H1 (cell line): ENCODE measurements around the gene LBR.

Experiments
- CHD1 ChIP-seq: IDR thresholded peaks from 2 replicates; pipeline ENCODE4 v1.6.1; 2012; ENCODE audit warnings: low read depth, low read length, improper control_type of control experiment
- CHD2 ChIP-seq: IDR thresholded peaks from 2 replicates; pipeline ENCODE4 v1.6.1; 2012; ENCODE audit warnings: low read length, improper control_type of control experiment
- EP300 ChIP-seq, 2 experiments: IDR thresholded peaks; 1 replicate in 1 of 2; 2 replicates in 1 of 2; pipeline ENCODE4 v1.6.1; 2011 to 2012; ENCODE audit warnings: low read depth in 2 of 2, low read length in 2 of 2, mild to moderate bottlenecking in 2 of 2, borderline replicate concordance in 1 of 2, inconsistent platforms in 1 of 2, moderate library complexity in 1 of 2
- HDAC2 ChIP-seq, 2 experiments: fragments of 300-600 bp in 1 of 2; sonication (generic) in 1 of 2; IDR thresholded peaks; 2 replicates each; pipeline ENCODE4 v1.6.1; 2011 to 2012; ENCODE audit warnings: low read depth in 2 of 2, low read length in 2 of 2, mild to moderate bottlenecking in 2 of 2, moderate library complexity in 2 of 2, borderline replicate concordance in 1 of 2, inconsistent platforms in 1 of 2
- NRF1 ChIP-seq: IDR thresholded peaks from 2 replicates; pipeline ENCODE4 v1.6.1; 2011; ENCODE audit warnings: mild to moderate bottlenecking, low read depth, low read length, improper control_type of control experiment
- POLR2A ChIP-seq, 2 experiments: IDR thresholded peaks; 1 replicate in 1 of 2; 2 replicates in 1 of 2; pipeline ENCODE4 v1.6.1; 2011; ENCODE audit warnings: low read depth in 2 of 2, low read length in 2 of 2, mild to moderate bottlenecking in 2 of 2; ENCODE audit errors: control extremely low read depth in 1 of 2
- RFX5 ChIP-seq: IDR thresholded peaks from 2 replicates; pipeline ENCODE4 v1.6.1; 2011; ENCODE audit warnings: low read depth, low read length, improper control_type of control experiment, borderline replicate concordance
- SIN3A ChIP-seq, 2 experiments: IDR thresholded peaks in 1 of 2; conservative IDR thresholded peaks in 1 of 2; 2 replicates each; pipeline ENCODE4 v1.6.1; 2011 to 2012; ENCODE audit warnings: low read length in 2 of 2, improper control_type of control experiment in 1 of 2, low read depth in 1 of 2, mild to moderate bottlenecking in 1 of 2
- SIX5 ChIP-seq: IDR thresholded peaks from 2 replicates; pipeline ENCODE4 v1.6.1; 2011; ENCODE audit warnings: mild to moderate bottlenecking, low read depth, low read length
- TEAD4 ChIP-seq: IDR thresholded peaks from 2 replicates; pipeline ENCODE4 v1.6.1; 2012; ENCODE audit warnings: low read depth, low read length, inconsistent platforms, mixed read lengths
- TF ChIP-seq, protein P1 (sequence below), 3 experiments: IDR thresholded peaks; 1 replicate in 2 of 3; 2 replicates in 1 of 3; pipeline versions ENCODE4 v1.5.1 to v1.6.1; 2011; ENCODE audit warnings: low read length in 3 of 3, mild to moderate bottlenecking in 3 of 3, inconsistent platforms in 2 of 3, low read depth in 1 of 3, moderate library complexity in 1 of 3; ENCODE audit not compliant: insufficient read depth in 1 of 3; ENCODE audit errors: control extremely low read depth in 1 of 3

DNA sequence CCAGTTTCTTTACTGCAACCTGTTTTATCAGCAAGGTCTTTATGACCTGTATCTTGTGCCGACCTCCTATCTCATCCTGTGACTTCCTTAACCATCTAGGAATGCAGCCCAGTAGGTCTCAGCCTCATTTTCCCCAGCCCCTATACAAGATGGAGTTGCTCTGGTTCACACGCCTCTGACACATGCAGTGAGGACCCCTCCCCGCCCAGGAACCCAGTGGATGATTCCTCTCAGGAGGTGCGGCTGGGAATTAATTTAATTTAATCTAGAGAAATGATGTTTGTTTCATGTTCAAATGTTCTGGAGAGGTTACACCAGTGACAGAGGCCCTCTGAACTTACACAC is 39.0 kb upstream of the LBR start:
- TF ChIP-seq EP300 (IDR thresholded peaks at IDR 0.05; ENCODE audit: borderline replicate concordance in 1 of 2, low read depth in 2 of 2, low read length in 2 of 2) (no peak), SIN3A (conservative IDR thresholded peaks at IDR 0.05 in 1 of 2, IDR thresholded peaks at IDR 0.05 in 1 of 2; ENCODE audit: low read depth in 1 of 2, low read length in 2 of 2) (no peak), CHD2 (no peak), TEAD4 (no peak), RFX5 (no peak), NRF1 (no peak), POLR2A (IDR thresholded peaks at IDR 0.05; ENCODE audit: control extremely low read depth in 1 of 2, low read depth in 2 of 2, low read length in 2 of 2) (no peak), HDAC2 (IDR thresholded peaks at IDR 0.05; ENCODE audit: borderline replicate concordance in 1 of 2, low read depth in 2 of 2, low read length in 2 of 2) (no peak), CHD1 (no peak), SIX5 (no peak)
- TF ChIP-seq, protein P1, sequence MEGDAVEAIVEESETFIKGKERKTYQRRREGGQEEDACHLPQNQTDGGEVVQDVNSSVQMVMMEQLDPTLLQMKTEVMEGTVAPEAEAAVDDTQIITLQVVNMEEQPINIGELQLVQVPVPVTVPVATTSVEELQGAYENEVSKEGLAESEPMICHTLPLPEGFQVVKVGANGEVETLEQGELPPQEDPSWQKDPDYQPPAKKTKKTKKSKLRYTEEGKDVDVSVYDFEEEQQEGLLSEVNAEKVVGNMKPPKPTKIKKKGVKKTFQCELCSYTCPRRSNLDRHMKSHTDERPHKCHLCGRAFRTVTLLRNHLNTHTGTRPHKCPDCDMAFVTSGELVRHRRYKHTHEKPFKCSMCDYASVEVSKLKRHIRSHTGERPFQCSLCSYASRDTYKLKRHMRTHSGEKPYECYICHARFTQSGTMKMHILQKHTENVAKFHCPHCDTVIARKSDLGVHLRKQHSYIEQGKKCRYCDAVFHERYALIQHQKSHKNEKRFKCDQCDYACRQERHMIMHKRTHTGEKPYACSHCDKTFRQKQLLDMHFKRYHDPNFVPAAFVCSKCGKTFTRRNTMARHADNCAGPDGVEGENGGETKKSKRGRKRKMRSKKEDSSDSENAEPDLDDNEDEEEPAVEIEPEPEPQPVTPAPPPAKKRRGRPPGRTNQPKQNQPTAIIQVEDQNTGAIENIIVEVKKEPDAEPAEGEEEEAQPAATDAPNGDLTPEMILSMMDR (IDR thresholded peaks at IDR 0.05; ENCODE audit: control extremely low read depth in 1 of 3, insufficient read depth in 1 of 3, low read depth in 1 of 3, low read length in 3 of 3): no peak
